ENCODE data around the gene FAT2.

DNA sequence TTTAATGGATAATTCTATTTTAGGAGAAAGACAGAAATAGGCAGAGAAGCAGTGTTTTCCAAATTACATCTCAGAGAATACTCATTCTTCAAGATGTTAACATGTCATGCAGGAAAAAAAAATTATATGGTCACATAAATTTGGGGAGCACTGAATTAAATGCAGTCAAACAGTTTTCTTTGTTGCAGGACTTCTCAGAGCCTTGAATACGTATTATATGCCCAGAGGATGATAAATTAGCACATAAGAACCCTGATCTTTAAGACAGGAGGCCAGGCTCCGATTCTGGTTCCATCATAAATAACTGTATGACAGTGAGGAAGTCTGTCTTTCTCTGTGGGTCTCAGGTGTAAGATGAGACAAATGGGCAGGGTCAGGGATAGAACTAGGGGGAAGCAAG lies 41.4 kb downstream of the FAT2 start:
- TF ChIP-seq, protein P1, sequence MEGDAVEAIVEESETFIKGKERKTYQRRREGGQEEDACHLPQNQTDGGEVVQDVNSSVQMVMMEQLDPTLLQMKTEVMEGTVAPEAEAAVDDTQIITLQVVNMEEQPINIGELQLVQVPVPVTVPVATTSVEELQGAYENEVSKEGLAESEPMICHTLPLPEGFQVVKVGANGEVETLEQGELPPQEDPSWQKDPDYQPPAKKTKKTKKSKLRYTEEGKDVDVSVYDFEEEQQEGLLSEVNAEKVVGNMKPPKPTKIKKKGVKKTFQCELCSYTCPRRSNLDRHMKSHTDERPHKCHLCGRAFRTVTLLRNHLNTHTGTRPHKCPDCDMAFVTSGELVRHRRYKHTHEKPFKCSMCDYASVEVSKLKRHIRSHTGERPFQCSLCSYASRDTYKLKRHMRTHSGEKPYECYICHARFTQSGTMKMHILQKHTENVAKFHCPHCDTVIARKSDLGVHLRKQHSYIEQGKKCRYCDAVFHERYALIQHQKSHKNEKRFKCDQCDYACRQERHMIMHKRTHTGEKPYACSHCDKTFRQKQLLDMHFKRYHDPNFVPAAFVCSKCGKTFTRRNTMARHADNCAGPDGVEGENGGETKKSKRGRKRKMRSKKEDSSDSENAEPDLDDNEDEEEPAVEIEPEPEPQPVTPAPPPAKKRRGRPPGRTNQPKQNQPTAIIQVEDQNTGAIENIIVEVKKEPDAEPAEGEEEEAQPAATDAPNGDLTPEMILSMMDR (IDR thresholded peaks at IDR 0.05) = no peak
- no peak for TF ChIP-seq POLR2AphosphoS5 (IDR thresholded peaks at IDR 0.05)
- no peak for TF ChIP-seq POLR2A (IDR thresholded peaks at IDR 0.05)
